Stimulated activated CD8-positive, alpha-beta memory T cell treated with anti-CD3 and anti-CD28 coated beads, Interleukin-15, amount 100 ng/mL, for 24 hours (primary cell): ENCODE data around the gene PI4KA.
"Not testable (repeated sequence)": the region's sequence is repeated elsewhere in the genome, so short reads cannot be mapped to it uniquely, and the experiment has no call there.

Experiments
- DNase-seq: peaks from one replicate; pipeline ENCODE4 v3.0.0-alpha.2; 2020; ENCODE audit warnings: low read depth

The PI4KA gene

DNA sequence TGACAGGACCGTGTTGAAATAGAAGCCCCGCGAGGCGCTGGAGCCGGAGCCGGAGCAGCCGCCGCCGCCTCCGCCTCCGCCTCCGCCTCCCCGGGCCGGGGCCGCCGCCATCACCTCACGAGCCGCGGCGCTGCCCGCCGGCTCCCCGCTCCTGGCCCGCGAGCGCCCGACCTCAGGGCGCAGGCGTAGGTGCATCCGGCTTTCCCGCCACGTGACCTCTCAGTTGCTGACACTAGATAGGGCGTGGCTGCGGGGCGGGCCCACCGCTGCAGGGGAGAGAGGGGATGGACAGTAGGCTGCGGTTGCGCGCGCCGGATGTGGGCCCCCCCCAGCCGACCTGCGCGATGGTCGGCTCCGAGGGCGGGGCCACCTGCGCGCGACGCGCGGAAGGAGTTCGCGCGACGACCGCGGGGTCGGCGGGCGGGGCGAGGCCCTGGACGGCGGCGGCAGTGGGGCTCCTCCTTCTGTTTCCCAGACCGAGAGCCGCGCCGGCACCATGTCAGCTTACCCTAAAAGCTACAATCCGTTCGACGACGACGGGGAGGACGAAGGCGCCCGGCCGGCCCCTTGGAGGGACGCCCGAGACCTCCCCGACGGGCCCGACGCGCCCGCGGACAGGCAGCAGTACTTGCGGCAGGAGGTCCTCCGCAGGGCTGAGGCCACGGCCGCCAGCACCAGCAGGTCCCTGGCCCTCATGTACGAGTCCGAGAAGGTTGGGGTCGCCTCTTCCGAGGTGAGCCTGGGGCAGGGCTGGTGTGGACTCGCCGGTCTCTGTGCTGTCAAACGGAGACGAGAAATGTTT, at the start of gene PI4KA, which contains the start of gene SNAP29:
PI4KA (minus strand) TSS at position 197 of the 802 bp plus-strand sequence; CDS start at position 111, 86 bp downstream.
SNAP29 (plus strand) TSS at position 393 of the 802 bp plus-strand sequence; CDS start at position 497, 104 bp downstream.
- DNase-seq, result peak; percentile 96

DNA sequence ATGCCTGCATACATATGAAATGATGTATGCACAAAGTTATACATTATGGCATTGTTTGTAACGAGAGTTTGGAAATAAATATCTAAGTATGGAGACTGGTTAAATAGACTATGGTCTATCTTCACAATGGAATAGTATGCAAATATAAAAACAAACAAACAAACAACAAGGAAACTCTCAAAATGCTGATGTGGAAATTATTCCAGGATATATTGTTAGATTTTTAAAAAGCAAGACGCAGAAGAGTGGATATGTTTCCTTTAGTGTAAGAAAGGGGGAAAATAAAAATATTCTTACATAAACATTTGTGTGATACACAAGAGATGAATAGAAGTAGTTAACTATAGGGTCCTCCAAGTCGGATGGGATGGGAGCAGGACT, 47.8 kb upstream of the PI4KA start:
- no peak for DNase-seq

DNA sequence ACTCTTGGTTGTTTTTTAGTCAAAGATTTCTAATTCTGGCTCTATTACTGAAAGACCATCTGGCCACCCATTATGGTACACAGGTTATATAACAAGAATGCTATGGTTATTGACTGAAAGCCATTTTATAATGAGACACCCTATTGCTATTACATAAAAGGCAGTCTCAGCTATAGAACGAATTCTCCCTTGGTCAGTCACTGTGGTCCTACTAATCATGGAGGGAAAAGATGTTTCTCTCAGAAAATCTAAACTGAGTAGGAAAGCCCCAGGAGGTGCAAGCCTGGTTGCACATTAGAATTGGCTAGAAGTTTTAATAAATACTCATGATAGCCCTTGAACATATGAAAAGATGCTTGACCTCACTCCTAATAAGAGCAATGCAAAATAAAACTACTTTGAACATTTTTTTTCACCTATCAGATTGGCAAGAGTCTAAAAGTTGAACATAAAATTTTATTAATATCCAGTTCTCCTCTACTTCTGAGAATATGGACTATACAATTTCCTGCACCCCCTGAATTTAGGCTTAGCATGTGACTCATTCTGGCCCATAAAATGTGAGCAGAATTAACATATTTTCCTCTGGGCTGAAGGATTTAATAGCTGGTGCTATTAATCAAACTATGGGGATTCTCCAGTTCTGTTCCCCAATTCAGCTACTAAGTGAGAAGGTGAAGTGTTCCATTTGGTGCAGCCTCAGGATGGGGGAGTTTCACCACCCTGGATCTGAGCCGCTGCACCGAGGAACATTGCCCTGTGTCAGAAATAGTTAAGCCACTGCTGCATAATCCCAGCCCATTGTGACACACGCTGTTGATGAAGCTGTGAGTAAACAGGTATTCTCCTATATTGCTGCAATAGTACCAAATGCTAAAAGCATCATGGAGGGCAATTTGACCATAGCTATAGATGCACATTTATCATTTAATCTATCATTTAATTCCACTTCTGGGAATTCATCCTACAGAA, 47.1 kb upstream of the PI4KA start:
- DNase-seq, result no peak

DNA sequence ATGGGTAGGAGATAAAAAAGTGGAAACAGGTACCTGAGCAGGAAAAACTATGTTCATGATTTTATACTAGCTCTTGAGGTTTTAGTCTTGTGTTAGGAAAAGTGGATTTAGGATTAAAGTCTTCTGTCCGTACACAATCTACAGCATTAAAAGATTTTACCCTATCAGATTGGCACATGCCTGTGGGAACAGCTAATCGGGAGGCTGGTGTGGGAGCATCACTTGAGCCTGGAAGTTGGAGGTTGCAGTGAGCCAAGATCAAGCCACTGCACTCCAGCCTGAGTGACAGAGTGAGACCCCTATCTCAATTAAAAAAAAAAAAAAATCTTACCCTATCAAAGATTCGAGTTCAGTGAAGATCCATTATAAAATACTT, 46.4 kb upstream of the PI4KA start:
- no peak for DNase-seq

DNA sequence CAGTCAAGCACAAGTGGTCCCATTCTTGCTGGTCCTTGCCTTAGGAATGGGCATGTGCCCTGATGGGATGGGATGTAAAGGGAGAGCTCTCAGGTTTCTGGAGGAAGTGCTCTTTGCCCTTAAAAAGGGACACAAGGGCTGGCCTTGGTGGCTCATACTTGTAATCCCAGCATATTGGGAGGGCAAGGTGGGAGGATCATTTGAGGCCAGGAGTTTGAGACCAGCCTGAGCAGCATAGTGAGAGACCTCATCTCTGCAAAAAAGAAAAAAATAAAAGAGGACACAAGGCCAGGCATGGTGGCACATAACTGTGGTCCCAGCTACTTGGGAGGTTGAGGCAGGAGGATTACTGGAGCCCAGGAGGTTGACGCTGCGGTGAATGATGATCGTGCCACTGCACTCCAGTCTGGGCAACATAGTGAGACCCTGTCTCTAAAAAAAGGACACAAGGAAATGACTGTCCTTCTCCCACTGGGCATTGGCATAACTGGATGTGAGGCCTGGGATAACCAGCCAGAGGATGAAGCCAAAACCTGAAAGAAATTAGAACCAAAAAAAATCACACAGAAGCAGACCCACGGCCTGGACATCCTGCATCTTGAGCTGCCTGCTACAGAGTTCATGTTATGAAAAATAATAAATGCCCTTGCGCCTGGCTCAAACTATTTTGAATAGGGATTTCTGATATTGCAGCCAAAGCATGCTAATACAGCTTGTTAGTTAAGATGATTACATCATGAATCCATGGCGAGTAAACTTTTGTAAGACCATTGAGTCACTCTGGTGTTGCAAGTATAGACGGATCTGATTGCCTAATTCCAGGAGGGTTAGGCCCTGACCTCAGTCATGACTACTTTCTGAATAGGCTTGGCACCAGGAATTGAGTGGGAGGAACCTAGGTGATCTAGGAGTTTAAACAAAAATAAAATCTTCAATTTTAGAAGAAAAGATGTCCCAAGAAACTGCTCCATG, 45.7 kb upstream of the PI4KA start:
- no peak for DNase-seq

DNA sequence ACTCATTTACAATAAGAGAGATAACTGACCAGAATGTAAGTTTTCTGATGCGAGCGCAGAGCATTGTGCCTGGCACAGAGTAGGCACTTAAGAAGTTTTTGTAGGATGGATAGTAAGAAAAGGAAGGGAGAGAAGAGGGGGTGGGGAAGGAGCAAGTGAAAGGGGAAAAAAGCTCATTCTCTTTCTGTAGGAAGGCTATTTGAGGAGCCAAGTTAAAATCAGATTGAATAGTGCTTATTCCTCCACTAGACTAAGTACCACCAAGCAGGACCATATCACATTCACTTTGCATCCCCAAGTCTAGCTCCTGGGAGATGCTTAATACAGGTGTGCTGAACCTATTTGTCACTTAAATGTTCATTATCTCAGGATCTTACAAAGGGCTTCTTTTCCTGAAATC, 44.5 kb upstream of the PI4KA start:
- DNase-seq, result no peak

DNA sequence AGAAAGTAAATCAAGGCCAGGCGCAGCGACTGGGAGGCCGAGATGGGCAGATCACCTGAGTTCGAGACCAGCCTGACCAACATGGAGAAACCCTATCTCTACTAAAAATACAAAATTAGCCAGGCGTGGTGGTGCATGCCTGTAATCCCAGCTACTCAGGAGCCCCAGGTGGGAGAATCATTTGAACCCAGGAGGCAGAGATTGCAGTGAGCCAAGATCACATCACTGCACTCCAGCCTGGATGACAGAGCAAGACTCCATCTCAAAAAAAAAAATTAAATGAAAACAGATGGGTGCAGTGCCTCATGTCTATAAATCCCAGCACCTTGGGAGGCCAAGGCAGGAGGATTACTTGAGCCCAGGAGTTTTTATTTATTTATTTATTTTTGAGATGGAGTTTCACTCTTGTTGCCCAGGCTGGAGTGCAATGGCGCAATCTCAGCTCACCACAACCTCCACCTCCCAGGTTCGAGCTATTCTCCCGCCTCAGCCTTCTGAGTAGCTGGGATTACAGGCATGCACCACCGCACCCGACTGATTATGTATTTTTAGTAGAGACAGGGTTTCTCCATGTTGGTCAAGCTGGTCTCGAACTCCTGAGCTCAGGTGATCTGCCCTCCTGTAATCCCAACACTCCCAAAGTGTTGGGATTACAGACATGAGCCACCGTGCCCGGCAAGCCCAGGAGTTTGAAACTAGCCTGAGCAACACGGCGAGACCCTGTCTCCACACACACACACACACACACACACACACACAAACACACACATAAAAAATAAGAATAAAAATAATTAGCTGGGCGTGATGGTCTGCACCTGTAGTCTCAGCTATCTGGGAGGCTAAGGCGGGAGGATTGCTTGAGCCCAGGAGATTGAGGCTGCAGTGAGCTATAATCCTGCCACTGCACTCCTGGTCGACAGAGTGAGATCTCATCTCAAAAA, 42.8 kb upstream of the PI4KA start:
- DNase-seq, result not testable (repeated sequence)

DNA sequence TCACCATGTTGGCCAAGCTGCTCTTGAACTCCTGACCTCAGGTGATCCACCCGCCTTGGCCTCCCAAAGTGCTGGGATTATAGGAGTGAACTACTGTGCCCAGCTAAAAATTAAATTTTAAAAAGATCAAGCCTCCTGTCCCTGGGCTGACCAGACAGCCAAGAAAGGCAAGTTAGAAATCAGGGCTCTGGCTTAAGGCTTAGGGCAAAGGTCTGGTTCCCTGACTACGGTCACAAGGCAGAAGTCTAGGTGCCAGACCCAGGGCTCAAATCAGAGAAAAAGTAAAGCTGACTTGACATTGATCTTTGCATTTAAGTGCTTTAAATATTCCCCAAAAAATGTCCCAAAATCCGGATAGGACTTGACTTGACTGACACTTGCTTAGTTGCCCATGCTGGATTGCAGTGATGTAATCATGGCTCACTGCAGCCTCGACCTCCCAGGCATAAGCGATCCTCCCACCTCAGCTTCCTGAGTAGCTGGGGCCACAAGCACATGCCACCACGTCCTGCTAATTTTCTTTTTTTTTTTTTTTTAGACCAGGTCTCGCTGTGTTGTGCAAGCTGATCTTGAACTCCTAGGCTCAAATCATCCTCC, 41.3 kb upstream of the PI4KA start:
- DNase-seq, result no peak

DNA sequence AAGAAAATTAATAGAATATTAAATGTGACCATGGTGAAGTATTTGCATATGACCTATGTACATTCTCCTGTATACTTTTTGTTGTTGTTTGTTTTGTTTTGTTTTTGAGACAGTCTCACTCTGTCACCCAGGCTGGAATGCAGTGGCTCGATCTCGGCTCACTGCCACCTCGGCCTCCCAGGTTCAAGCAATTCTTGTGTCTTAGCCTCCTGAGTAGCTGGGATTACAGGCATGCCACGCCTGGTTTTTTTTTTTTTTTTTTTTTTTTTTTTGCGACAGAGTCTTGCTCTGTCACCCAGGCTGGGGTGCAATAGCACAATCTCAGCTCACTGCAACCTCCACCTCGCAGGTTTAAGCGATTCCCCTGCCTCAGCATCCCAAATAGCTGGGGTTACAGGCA, 39.1 kb upstream of the PI4KA start:
- DNase-seq, result not testable (repeated sequence)

DNA sequence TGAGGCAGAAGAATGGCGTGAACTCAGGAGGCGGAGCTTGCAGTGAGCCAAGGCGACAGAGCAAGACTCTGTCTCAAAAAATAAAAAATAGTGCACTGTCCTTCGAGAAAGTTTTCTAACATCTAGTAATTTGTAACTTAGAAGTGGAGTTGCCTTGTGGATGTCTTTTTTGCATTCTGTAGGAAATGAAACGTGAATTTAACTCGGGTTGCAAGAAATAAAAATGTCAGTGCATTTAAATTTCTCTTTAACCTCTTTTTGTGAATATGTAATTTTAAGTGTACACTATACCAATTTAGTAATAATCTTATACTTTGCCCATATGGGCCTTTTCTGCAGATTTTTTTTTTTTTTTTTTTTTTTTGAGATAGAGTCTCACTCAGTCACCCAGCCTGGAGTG, 32.4 kb upstream of the PI4KA start:
- no peak for DNase-seq

DNA sequence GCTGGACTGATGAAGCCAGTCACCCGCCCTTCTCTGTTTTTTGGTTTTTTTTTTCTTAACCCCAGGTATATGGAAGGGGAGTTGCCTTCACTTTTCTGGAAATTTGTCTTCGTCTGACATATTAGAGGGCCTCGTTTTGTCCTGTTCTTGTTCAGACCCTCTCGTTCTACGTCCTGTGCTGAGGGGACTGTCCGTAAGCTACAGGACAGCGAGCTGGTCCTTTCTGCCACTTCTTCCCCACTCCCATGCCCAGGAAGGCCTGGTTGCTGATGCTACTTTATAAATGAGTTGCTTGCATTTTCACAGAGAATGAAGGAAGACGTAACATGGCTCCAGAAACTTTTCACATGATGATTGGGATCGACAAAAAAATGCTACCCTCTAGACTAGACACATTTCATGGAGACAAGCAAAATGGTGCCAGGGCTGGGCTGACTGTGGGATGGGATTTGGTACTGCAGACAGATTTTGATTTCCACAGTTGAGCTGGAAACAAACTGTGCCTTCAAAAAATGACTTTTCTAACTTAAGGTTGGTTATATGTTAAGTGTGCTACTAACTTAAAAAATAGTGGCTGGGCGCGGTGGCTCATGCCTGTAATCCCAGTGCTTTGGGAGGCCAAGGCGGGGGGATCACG, 31.4 kb upstream of the PI4KA start:
- no peak for DNase-seq

DNA sequence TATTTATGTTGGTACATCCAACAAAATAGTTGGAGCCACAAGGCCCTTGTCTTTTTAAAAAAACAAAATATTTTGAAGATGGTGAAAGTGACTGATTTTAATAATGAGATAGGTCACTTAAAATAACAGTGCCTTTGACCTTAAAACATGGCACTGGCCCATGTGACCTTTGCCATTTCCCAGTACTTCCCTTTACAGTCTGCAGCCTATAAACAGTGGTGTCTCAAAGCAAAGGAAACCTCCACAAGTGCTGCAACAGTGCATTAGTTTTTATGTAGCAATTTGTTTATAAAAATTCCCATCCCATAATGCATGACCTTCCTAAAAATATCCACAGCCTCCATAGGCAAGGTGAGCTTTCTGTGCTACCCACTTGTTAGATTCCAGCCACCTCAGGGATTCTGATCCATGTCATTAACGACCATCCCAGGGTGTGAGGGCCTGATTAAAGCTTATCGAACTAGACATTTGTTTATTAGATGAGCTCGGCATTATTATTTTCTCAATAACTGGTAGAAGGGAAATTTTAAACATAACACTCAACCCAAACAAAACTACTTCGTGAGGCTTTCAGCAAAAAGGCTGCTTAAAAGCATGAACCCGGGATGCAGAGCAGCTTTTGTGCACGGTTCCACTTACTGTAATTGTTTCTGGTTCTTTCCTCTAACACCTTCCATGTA, 30.6 kb upstream of the PI4KA start:
- no peak for DNase-seq

DNA sequence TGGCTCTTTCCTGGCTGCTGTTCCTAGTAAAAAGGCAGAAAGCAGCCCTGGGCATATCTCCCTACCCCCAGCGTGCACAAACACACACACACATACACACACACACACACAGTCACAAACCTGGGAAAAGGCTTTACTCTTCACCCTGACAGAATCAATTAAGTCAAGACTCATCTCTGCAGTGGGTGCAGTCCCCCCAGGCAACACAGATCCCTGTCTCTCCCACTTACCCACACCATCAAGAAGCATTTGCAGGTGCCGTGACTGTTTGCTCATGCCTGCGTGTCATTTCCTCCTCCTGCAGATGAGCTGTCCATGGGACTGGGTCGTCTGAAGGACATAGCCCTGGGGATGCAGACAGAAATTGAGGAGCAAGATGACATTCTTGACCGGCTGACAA, 28.8 kb upstream of the PI4KA start:
- no peak for DNase-seq

DNA sequence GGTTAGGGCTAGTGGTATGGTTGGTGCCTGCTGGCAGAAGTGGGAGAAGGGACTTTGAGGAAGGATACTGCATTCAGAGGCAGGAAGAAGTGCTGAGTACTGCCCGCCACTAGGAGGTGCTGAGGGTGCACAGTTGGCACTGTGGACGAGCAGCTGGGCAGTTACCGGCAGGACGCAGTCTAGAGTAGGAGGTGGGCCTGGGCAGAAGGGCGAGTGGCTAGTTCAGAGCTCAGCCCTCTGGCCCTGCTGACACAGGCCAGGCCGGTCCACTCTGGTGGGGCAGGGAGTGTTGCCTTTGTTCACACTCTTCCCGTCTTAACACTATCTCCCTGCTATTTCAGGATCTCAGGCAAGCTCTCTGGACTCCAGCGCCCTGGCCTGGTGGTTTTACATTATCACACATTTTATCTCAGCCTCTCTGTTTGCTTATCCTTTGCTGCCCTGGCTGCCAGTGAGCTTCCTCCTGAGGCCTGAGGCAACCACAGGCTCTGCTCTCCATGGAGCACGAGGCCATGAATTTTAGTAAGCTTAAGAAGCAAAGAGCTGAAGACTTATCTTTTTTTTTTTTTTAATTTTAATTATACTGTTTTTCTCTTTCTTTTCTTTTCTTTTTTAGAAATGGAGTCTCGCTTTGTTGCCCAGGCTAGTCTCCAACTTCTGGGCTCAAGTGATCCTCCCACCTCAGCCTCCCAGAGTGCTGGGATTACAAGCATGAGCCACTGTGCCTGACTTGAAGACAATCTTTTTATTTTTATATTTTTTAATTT, 27.1 kb upstream of the PI4KA start:
- no peak for DNase-seq

DNA sequence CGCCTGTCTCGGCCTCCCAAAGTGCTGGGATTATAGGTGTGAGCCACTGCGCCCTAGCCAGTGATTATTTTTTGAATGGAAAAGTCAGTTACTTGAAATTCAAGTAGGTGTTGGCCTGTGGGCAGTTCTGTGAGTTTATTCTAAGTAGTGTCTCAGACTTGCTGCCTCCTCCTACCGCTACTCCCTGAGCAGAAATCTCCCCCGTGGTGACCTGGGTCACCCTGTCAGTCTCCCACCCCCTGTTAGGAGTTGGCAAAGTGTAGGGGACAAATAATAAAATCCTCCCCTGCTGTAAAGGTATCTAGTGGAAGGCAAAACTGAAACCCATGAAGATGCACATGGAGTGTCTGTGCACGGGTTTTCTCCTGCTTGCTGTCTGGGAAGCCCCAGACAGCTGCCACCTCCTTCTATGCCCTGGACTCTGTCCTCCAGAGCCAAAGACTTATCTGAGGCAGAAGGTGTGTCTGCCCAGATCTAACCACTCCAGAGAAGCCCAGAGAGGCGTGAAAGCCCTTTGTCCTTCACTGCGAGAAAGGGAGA, 26.5 kb upstream of the PI4KA start:
- DNase-seq, result no peak

DNA sequence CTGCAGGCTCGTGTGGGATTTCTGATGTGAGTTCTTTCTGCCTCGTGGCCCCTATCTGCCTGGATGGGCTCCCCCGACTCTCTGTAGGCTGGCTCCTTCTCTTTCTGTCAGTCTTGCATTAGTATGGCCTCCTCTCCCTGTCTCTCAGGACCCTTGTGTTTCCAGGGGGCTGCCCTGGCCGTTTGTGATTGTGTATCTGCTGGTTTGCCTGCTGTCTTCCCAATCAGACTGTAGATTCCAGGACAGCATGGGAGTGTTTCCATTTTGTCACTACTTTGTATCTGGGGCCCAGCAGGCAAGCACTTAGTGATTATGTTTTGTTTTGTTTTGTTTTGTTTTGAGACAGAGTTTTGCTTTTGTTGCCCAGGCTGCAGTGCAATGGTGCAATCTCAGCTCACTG, 25.8 kb upstream of the PI4KA start:
- DNase-seq, result no peak

DNA sequence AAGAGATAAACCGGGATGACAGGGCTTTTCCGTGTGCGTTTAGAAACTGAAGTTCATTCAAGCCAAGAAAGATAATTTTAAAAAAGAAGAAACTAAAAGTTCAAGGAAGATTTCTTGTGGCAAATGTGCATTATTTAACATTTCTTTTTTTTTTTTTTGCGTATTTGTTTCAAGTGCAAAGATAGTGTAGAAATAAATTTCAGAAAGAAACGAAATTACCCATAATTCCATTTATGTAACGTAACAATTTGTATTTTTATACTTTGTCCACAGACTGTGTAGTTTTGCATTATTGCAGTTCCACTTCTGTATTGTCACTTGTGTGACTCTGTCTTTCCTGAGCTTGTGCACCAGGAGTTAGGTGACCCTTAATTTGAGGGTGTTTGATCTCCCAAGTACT, 24.2 kb upstream of the PI4KA start:
- no peak for DNase-seq
